ENCODE data around the gene LMF1. TPM values are rescaled to one million over a fixed set of nuclear protein-coding genes. Genes with fewer than 3 reads are reported as not detected.

The LMF1 gene
- total RNA-seq, 1 experiment from 2014 or later = 12.8 TPM

- no peak overlapping the region for H3K9ac ChIP-seq (ENCODE audit: low read length)
- POLR2A ChIA-PET = no interaction called here
- no peaks in the 10 kb centered on the region for H3K27me3 ChIP-seq (ENCODE audit: insufficient read depth, low read length)
- no peaks in the 10 kb centered on the region for H3K9me2 ChIP-seq (ENCODE audit: insufficient read depth)
- no peak for TF ChIP-seq ZFX (IDR thresholded peaks at IDR 0.05)
- no peak for TF ChIP-seq ELF1 (IDR thresholded peaks at IDR 0.05; ENCODE audit: borderline replicate concordance, low read depth)
- TF ChIP-seq MAX (IDR thresholded peaks at IDR 0.05) = no peak
- no peak for TF ChIP-seq JUND (IDR thresholded peaks at IDR 0.05)
- no peak for TF ChIP-seq CBX3 (IDR thresholded peaks at IDR 0.05; ENCODE audit: low read depth)
- TF ChIP-seq EZH2phosphoT487 (IDR thresholded peaks at IDR 0.05; ENCODE audit: borderline replicate concordance) = no peak
- no peak for TF ChIP-seq CEBPB (IDR thresholded peaks at IDR 0.05; ENCODE audit: low read depth)
- no peak for TF ChIP-seq SP1 (IDR thresholded peaks at IDR 0.05; ENCODE audit: low read depth)
- no peak for TF ChIP-seq ATF3 (IDR thresholded peaks at IDR 0.05)
- no peak for TF ChIP-seq YY1 (IDR thresholded peaks at IDR 0.05; ENCODE audit: extremely low read depth, insufficient replicate concordance, low read depth, low read length)
- no peak for TF ChIP-seq EZH2 (IDR thresholded peaks at IDR 0.05)
- TF ChIP-seq POLR2A (IDR thresholded peaks at IDR 0.05; ENCODE audit: borderline replicate concordance, extremely low read depth, insufficient read depth, insufficient read length) = no peak
- no peak for TF ChIP-seq REST (IDR thresholded peaks at IDR 0.05; ENCODE audit: low read depth)
- BruUV-seq (replicated peaks) = no TSS peak
- RAD21 ChIA-PET (ENCODE audit: low non-redundant PET in 1 of 2, low total read pairs in 2 of 2, uncharacterized antibody in 2 of 2, unreplicated experiment in 2 of 2) = no interaction called here
- H3K79me2 ChIP-seq (ENCODE audit: insufficient read depth, low read length) = no peaks in the 10 kb centered on the region
- no peak overlapping the region for H3K4me2 ChIP-seq (ENCODE audit: low read length)
- no peaks in the 10 kb centered on the region for H3K4me1 ChIP-seq (ENCODE audit: control insufficient read depth in 1 of 2, insufficient read depth in 2 of 2, low read length in 2 of 2)
- H3K27ac ChIP-seq (ENCODE audit: low read depth, low read length) = no peak overlapping the region
- H3K4me3 ChIP-seq (replicated peaks in 1 of 2; ENCODE audit: low read depth in 1 of 2, low read length in 2 of 2) = no peak overlapping the region
- H2AFZ ChIP-seq (ENCODE audit: low read depth, low read length, poor library complexity, severe bottlenecking) = no peak overlapping the region
- no peak for ATAC-seq
- intact Hi-C loops (cut with micrococcal nuclease) = no loop called here
- DNase-seq (ENCODE audit: low read depth, low spot score) = no peak
- peaks cover 0 to 23% of the 10 kb centered on the region in 2 experiments; a peak in 2 of 4 replicates for H3K9me3 ChIP-seq (ENCODE audit: control insufficient read depth in 1 of 2, insufficient read depth in 1 of 2, low read depth in 1 of 2, low read length in 2 of 2)
- H3K36me3 ChIP-seq (ENCODE audit: control insufficient read depth in 1 of 2, insufficient read depth in 2 of 2, low read length in 2 of 2) = no peaks in the 10 kb centered on the region
- no peaks in the 10 kb centered on the region for H4K20me1 ChIP-seq (ENCODE audit: insufficient read depth)
- CTCF ChIA-PET = no interaction called here
Measured at GRCh38 chr16:835373-835772, 135.4 kb downstream of the LMF1 start.

Measured in HCT116 (cell line).